GM12891 (cell line): Measurements from ENCODE around the gene KRT80.

Experiments
- POLR2A ChIP-seq: IDR thresholded peaks from 2 replicates; pipeline ENCODE4 v1.6.1; 2011; ENCODE audit warnings: low read depth, low read length, control low read depth
- POLR2AphosphoS5 ChIP-seq: IDR thresholded peaks from 2 replicates; pipeline ENCODE4 v1.6.1; 2011; ENCODE audit warnings: low read depth, low read length, control low read depth

DNA sequence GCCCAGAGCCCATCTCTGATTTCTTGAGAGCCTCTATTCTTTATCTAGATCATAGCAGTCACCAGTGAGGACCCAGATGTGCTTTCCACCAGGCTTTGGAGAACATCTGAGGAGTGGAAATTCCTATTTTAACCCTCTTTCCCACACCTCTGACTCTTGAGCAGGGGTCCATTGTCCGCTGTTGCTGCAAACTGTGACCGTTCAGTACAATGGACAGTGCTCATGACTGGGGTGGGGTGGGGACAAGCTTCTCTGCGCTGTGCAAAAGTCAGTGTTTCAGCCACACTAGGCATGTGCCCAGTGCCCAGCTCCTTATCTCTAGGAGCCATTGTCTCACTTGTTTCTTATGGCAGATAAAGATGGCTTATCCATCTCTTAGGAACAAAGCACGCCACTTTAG lies 24.3 kb upstream of the KRT80 start:
- TF ChIP-seq POLR2AphosphoS5 (no peak), POLR2A (no peak)
